ENCODE results near the gene ADAM19.

Gene ADAM19

DNA sequence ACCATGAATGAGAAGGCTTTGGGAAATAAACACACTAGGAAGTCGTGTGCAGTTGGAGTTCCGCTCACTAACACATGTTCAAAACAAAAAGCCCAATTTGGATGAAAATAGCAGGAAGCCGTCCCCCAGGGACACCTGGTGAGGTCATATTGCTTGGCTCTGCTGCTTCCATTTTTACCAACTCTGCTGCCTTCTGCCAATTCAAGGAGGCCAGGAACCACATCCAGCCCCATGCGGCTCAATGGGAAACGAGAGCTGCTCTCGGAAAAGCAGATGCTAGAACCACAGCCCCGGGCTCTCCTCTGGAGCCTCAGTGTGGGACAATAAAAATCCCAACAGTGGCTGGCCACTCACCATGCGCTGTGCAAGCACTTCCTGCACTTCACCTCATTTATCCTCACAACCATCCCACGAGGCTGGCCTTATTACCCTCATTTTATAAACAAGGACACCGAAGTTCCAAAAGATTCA lies 13.4 kb downstream of the ADAM19 start:
- no peak for DNase-seq (ENCODE audit: low read depth)

DNA sequence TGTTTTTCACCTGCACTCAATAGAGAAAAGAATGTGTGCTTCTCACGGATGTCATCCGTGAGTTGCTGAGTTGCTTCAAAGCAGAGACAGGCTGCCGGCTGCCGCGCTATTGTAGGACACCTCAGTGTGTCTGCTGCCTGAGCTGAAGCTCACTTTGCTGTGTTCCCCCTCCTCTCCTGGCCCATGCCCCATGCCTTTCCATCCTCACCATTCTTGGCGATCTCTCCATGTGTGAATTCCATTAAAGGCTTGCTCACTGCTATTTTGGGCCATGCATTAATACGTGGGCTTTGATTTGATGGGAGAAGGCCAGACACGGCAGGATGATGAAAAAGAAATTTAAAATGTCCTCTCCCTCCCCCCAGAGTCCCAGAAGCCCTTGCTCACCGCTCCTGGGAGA lies 14.5 kb downstream of the ADAM19 start:
- no peak for DNase-seq (ENCODE audit: low read depth)

DNA sequence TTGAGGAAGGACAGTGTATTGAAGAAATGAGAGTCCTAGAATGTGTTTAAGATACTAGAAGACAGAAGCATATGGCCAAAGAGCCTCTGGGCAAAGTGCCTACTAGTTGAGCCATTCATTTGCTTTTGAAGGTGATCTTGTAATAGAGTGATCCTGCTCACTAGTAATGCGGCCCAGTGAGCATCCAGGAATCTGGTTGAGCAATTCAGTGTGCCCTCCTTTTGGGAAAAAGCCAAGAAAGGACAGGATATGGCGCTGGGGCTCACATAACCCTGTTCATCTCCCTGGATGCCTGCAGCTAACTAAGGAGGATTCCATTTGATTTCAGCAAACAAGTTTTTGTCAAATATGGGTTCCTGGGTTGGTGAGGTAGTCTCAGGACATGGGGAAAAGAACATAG lies 16.3 kb downstream of the ADAM19 start:
- DNase-seq (ENCODE audit: low read depth), result no peak

DNA sequence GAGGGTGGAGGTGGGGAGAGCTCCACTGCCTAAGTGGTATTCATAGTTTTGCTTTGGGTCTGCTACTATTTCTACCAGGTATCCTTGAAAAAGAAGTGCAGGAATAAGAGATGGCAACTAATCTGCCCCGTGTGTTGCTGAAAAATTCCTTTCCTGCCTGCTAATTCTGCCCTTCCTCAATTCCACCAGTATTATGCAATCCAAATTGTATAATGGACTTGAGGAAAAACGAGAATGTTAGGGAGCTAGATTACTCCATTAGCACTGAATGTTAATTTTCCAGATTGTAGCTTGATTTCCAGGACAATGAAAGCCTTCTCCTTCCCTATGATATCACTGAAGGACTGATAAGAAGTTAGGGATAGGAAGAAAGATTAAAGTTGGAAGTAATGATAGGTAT lies 16.9 kb downstream of the ADAM19 start:
- no peak for DNase-seq (ENCODE audit: low read depth)

DNA sequence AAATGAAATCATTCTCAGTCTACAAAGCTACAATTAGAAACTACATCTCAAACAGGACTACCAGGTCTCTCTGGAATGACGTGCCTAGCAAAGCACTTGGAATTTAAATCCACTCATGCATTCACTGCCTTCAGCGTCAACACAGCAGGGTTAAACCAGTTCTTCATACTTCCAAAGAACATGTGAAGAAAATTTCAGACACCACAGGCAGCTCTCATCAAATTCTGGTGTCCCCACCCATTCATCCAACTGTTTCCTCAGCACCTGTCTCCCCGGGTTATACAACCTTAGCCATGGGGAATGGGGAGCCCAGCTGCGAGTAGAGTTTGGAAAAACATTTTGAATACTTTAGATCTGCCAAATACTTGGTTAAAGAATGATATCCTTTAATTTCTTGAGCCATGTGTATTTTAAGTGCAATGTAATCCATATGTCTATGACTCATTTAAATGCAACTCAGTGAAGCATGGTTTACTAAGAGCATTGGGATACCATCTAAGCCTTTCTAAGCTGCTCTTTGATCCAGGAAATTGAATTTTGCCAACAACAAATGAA lies 17.5 kb downstream of the ADAM19 start:
- no peak for DNase-seq (ENCODE audit: low read depth)

DNA sequence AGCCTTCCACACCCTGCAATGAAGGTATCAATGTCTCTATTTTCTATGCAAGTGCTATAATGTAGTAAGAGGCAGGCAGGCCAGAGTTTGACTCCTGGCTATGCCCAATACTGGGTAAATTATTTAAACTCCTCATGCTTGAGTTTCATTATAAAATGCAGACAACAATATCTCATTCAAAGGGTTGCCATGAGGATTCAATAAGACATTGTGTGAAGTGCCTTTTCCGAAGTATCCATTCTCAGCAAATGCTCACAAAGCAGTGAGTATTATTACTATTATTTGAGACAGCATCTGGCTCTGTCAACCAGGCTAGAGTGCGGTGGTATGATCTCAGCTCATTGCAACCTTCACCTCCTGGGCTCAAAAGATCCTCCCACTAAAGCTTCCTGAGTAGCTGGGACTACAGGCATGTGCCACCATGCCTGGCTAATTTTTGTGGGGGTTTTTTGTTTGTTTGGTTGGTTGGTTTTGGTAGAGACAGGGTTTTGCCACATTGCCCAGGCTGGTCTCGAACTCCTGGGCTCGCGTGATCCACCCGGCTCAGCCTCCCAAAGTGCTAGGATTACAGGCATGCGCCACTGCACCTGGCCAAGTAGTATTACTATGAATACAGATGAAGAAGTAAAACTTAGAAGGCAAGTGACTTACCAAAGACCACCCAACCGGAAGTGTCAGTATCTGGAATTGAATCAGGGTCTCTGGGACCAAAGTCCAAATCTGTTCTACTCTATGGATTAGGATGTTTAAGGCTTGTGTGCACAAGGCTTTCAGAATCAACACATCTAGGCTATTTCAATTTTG lies 18.8 kb downstream of the ADAM19 start:
- no peak for DNase-seq (ENCODE audit: low read depth)

DNA sequence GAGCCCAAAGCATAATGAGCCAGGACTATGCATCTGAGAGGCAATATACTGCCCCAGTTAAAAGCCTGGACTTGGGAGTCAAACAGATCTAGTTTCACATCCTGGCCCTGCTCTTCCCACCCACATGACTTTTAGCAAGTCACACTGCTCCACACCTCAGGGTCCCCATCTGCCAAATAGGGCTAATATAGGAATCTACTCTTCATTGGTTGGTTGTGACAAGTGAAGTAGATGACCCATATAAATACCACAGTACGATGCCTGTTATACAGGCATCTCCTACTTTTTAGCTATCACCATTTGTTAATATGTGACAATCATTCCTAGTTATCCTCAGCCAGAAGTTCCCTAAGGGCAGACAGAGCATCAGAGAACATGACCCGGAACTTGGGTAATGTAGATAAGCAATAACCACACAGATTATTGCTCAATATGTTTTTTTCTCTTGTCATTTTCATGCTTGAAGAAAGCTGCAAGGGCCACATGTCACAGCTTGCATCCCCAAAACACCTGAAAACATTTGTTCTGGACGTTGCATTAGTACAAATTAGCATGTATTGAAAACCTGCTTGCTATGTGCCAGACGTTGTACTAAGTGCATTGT lies 20.4 kb downstream of the ADAM19 start:
- no peak for DNase-seq (ENCODE audit: low read depth)

DNA sequence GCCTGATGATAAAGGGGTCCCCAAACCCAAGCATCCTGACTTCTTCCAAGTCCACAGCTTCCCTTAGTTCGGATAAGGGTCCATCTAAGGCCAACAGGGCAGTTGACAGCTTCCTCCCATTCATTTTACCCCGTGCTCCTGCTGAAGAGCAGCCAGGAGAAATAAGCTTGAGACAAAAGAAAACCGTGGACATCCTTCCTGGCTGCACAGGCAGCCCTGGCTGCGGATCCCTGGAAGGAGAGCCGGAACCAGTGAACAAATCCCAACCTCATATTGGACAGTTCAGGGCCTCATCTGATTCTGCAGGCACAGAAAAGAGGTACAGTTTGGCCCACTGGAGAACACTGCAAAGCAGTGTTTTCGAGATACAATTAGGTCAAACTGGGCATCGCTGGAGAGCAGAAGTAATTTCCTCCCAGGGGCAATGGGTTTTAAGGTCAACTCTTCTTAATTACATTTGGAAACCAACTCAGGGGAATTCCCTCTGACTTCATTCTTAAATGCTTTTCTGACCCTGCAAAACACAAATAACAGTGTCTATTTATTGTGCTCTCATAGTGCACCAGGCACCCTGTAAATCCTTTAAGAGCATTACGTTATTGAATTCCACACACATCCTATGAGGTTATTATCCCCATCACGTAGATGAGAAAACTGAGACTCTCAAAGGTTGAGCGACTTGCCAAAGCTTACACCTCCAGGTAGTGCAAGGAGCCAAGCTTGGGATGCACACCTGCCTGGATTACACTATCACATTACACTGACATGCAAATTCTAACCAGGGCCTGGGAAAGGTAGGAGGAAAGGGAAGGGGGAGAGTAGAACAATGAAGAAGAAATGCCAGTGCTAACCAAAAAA lies 21.2 kb downstream of the ADAM19 start:
- DNase-seq (ENCODE audit: low read depth), result no peak

DNA sequence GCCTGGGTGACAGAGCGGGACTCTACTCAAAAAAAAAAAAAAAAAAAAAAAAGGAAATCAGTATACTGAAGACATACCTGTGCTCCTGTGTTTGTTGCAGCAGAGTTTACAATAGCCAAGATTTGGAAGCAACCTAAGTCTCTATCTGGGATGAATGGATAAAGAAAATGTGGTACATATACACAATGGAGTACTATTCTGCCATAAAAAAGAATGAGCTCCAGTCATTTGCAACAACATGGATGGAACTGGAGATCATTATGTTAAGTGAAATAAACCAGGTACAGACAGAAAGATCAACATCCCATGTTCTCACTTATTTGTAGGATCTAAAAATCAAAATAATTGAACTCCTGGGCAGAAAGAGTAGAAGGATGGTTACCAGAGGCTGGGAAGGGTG lies 22.9 kb downstream of the ADAM19 start:
- no peak for DNase-seq (ENCODE audit: low read depth)

DNA sequence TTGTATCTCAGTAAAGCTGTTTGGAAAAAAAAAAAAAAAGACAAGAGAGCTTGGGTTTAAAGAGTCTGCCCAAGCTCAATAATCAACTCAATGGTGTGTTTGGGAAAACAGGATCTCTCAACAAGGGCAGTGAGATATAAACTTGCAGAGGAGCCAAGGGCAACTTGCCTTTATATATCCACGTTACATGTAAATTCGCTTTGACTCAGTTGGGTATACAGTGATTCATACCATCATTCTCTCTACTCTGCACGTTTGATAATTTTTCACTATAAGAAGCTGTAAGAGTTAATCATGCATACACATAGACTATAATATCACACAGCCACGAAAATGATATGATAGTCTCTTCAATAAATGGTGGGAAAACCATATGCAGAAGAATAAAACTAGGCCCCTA lies 24.9 kb downstream of the ADAM19 start:
- no peak for DNase-seq (ENCODE audit: low read depth)

DNA sequence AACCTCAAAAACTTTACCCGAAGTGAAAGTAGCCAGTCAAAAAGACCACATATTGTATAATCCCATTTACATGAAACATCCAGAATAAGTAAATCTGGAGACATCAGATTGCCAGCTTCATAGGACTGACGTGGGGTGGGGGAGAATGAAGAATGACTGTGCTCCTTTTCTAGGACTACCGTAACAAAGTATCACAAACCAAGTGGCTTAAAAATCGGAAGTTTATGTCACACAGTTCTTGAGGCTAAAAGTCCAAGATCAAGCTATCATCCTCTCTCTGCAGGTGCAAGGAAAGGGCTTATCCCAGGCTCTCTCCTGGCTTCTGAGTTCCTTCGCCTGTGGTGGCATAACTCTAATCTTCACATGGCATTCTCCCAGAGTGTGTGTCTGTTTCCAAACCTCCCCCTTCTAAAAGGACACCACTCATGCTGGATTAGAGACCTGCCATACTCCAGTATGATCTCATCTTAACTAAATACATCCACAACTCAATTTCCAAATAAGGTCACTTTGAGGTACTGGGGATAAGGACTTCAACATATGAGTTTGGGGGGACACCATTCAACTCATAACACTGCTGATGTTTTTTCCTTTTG lies 25.5 kb downstream of the ADAM19 start:
- no peak for DNase-seq (ENCODE audit: low read depth)

DNA sequence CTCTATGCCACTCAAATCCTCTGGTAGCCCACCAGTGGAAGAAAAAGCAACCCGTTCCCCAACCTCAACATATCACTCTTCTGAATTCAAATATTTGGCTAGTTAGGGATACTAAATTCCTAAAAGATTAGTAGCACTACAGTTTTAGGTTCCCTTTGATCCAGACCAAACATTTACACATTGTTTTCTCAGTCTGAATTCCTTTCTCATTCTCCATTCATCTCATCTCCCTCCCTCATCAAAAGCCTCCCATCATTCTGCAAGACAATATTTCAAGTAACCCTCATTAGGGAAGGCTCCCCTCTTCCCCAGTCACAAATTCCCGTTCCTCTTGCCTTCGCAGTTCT lies 26.3 kb downstream of the ADAM19 start:
- DNase-seq (ENCODE audit: low read depth), result no peak

DNA sequence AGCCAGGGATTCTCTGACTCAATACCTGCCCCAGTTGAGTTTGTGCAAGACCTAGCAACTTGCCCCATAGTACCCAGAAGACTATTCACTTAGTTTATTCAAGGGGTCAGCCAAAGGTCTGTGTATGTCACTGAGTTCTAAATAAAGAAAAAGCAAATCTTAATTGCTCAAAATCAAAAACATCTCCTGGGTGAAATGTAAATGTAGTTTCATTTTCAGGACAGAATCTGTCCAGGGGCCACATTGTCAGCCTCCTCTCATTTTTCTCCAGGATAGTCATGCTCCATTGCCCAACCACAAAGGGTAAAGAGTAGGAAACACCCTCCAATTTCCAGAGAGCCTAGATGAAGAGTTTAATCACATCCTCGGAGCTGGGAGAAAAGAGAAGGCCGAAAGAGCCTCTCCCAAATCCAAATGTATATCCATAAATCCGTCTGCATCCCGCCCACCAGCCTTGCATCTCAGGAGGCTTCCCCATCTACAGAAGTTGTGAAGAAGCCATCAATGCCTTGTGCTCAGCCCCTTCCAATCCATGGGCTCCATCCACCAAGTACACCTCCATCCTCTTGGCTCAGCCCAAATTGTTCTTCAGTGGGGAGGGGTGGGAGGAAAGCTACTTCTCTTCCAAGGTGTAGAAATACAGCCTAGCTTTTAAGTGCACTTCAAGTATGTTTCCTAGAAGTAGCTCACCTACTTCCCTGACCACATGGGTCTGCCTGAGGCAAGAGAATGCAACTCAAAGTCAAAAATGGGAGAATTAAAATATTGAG lies 26.9 kb downstream of the ADAM19 start:
- DNase-seq (ENCODE audit: low read depth), result no peak

DNA sequence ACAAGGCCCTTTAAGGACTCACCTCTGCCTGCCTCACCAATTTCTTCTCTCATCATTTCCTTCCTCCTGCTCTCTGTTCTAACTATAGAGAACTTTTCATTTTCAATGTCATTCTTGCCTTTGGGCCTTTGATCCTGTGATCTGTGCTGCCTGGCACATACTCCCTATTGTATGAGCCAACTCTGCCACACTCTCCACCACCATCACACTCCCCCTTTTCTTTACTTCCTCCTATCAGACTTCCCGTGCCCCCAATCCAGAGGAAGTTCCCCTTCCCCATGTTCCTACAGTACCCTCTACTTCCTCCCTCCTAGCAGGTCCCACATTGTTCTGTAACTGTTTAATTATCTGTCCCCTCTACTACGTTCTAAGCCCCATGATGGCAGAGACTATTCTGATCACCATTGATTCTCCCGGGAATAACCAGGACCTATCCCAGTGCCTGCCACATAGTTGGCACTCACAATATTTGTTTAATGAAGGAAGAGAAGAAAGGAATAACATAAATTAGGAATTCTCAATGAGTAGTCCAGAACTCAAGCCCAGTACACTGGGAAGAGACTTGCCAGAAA lies 27.5 kb downstream of the ADAM19 start:
- no peak for DNase-seq (ENCODE audit: low read depth)

DNA sequence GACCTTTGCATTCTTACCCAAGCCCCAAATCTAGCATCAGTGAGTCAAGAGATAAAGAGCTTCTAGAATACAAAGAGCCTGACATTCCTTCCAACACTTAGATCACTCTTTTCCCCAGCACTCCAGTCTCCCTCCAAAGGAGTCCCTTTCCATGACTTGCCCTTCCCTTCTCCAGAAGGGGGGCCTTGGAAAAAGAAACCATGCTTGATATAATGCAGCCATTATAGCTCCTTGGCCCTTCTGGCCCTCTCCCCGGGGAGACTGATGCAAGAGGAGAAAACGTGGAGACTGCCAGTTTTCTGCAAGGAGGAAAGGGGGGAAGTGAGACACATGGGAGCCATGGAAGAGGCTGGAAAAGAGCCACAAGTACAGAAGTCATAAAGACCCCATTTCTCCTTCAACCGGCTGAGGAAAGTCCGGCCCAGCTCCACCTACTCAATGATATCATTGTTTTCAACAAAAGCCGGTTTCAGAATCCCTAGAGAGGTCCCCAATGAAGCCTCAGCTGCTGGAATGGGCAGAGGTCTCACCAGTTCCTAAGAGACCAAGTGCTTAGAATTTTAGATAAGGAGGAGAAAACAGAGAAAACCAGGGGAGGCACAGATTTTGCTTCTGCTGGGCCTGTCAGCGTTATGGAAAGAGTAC lies 29.0 kb downstream of the ADAM19 start:
- no peak for DNase-seq (ENCODE audit: low read depth)

DNA sequence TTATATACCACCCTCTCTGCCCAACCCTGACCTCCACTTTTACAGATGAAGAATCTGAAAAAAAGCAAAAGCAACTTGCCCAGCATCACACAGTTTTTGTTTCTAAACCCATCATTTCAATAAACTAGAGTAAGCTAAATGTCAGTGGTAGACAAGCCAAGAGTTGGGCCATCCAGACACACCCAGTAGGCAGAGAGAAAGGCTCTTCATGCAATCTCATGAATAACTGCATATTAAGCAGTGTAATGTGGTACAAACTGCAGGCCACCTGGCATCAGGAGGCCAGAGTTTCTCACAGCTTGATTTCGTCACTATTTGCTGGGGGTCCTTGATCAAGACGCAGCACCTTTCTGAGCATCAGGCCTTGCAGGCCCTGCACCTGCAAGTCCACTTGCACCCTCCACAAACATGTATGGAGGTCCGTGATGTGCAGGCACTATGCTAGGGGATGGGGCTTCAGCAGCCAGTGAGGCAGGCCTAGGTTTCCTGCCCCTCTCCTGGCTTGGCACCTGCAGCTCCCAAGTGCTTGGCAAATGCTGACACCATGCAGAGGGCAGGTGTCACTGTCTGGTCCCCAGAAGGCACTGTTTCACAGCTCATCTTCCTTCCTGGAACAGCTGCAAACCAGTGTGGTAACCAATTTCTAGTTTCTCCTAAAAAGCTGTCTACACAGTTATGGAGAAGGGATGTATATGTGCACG lies 29.8 kb downstream of the ADAM19 start:
- DNase-seq (ENCODE audit: low read depth), result no peak

DNA sequence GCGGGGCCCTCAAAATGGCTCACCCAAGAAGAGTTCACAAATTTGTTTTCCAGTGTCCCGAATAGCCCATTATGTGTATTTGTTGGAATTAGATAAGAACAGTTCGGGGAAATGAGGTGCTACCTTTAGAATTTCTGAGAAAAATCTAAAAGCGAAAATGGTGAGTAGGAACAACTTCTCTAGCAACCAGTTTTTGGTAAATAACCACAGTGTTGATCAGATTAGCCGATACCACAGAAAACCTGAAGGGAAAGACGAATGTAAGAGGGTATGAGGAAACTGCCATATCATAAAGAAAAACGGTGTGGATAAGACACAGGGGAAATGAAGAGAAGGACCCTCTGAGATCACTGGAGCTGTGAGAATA lies 31.0 kb downstream of the ADAM19 start:
- no peak for DNase-seq (ENCODE audit: low read depth)

DNA sequence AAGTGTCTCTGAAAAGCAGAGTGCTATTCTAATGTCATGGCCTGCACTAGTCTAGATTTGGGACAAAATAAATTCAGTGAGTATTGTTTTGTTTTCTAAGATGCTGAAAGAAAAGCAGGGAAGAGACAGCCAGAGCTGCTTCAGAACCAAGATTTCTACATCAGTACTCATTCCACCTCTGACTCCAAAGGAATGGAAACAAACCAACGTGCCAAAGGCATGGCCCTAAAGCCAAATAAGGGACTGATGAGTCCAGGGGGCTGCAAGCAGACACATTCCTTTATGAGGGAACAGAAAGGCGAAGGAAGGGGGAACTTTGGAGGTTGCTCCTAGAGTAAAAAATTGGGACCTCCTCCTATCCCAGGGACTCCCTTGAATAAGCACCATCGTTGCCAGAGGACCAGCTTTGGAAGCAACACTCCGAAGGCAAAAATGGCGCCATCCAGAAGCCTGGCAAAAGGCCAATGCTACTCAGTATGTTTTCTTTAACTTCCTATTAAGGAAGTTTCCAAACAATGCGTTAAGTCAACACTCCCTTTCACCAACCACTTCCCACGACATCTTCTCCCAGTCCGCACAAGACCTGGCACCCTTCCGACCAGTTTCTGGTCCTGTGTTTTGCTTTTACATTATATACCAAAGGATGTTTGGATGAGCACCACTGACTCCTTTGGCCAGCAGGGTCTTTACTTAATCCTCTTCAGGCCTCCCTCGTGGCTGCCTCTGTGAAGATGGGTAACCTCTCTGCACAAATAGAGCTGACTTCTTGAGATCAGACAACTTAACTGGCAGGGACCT lies 31.6 kb downstream of the ADAM19 start:
- no peak for DNase-seq (ENCODE audit: low read depth)

DNA sequence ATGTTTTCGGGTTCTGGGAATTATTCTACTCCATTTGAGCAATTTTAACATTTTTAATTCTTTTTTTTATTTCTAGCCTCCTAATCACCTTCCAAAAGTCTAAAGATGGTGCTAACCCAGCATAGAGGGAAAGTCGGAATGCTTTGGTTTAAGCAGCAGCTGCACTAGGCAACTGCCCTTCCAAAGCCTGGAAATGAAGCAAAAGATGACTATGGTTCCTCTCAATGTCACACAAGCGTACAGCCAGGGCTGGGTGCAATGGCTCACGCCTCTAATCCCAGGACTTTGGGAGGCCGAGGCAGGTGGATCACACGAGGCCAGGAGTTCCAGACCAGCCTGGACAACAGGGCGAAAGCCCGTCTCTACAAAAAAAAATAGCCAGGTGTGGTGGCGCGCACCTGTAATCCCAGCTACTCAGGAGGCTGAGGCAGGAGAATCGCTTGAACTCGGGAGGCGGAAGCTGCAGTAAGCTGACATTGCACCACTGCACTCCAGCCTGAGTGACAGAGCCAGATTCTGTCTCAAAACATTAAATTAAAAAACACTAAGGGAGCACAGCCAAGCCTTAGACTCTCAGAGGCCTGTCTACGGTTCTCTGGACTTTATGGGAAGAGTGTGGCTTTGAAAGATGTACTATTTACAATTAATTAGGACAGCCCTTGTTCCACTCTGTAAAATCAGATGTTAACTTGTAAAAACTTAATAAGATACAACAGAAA lies 33.1 kb downstream of the ADAM19 start:
- DNase-seq (ENCODE audit: low read depth), result no peak

Data from activated T-cell treated with anti-CD3 and anti-CD28 coated beads for 24 hours (primary cell).